GM08714 (cell line): ENCODE results near the gene GPD1.
A peak's percentile ranks its signal among the peaks of the same experiment; 100 is the strongest.

Source experiments
- H3K4me3 ChIP-seq: fragments of 200-500 bp; sonication (Bioruptor generic); 2 replicates; pipeline ENCODE4 v1.5.1; 2014; ENCODE audit warnings: mild to moderate bottlenecking, low read length, inconsistent platforms
- ZNF274 ChIP-seq: IDR thresholded peaks from 2 replicates; pipeline ENCODE4 v1.6.1; 2012; ENCODE audit warnings: mild to moderate bottlenecking, low read depth, low read length

The GPD1 gene

GRCh38 chr12:50083301-50083700 is 20.5 kb upstream of the GPD1 start:
- H3K4me3 ChIP-seq: no peak overlapping the region
- TF ChIP-seq ZNF274: no peak

- H3K4me3 ChIP-seq: peak overlapping the region; percentile 95
These were observed 19.4 kb upstream of the GPD1 start for GRCh38 chr12:50084409-50084774.

DNA sequence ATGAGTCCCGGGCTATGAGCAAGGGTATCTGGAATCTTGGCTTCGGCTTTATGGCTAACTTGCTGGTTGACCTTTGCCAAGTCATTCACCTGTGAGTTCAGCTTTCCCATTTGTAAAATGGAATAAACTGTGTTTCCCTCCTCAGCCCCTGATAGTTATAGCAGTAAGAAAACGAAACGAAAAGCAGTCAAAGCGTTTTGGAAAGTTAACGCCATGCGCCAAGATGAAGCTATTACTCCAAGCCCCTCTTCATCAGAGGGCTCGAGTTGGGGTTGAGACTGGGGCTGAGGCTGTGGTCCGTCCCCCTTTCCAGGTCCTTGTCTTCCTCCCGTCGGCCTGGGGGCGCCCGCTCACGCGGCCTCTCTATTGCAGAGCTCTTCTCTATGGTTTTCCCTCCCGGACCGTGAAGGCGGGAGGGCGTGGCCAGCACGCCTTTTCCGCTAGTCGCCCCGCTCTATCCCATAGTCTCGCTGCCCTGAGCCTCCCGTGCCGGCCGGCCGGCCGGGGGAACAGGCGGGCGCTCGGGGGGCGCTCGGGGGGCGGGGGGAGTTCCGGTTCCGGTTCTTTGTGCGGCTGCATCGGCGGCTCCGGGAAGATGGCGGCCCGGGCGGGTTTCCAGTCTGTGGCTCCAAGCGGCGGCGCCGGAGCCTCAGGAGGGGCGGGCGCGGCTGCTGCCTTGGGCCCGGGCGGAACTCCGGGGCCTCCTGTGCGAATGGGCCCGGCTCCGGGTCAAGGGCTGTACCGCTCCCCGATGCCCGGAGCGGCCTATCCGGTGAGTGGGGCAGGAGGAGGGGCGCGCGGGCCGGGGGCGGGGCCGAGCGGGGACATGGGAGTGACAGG is 18.8 kb upstream of the GPD1 start, which contains the start of gene SMARCD1:
Gene SMARCD1, plus strand, starts transcription at position 568 of the 840 bp plus-strand sequence. Its CDS starts 28 bp downstream, at position 596.
- TF ChIP-seq ZNF274: no peak
- H3K4me3 ChIP-seq: peak within 1 kb of the TSS; percentile 95

- peak overlapping the region; percentile 95 for H3K4me3 ChIP-seq
- no peak for TF ChIP-seq ZNF274
These were observed 18.2 kb upstream of the GPD1 start for GRCh38 chr12:50085615-50086072.

DNA sequence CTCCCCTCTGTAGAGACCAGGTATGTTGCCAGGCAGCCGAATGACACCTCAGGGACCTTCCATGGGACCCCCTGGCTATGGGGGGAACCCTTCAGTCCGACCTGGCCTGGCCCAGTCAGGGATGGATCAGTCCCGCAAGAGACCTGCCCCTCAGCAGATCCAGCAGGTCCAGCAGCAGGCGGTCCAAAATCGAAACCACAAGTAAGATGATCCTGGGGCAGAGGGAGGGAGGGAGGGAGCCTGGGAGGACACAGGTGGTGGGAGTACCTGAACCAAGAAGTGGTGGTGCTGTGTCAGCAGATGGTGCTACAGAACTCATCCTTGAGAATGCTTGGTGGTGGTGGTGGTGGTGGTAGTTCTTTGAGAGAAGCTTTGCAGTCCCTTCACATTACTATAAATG is 17.7 kb upstream of the GPD1 start:
- no peak for TF ChIP-seq ZNF274
- peak overlapping the region; percentile 95 for H3K4me3 ChIP-seq

DNA sequence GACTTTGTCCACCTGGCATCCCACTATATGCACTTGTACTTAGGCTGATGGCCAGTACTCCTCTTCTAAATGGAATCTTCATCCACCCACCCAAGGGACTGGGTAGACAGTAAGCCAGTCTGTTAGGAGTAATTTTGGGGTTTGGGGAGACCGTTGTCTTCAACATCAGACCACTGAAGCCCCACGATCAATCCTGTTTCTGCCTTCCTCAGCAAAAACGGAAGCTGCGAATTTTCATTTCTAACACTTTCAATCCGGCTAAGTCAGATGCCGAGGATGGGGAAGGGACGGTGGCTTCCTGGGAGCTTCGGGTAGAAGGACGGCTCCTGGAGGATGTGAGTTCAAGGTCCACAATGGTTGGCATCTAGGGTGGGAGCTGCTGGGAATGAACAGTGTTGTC is 16.7 kb upstream of the GPD1 start:
- TF ChIP-seq ZNF274: no peak
- H3K4me3 ChIP-seq: no peak overlapping the region

- H3K4me3 ChIP-seq: no peak overlapping the region
- no peak for TF ChIP-seq ZNF274
These were observed 15.8 kb upstream of the GPD1 start for GRCh38 chr12:50087995-50088394.

GRCh38 chr12:50088577-50089335 is 15.1 kb upstream of the GPD1 start:
- no peak overlapping the region for H3K4me3 ChIP-seq
- TF ChIP-seq ZNF274: no peak

GRCh38 chr12:50089730-50090129 is 14.1 kb upstream of the GPD1 start:
- no peak for TF ChIP-seq ZNF274

GRCh38 chr12:50090391-50090790 is 13.4 kb upstream of the GPD1 start:
- H3K4me3 ChIP-seq: no peak overlapping the region
- TF ChIP-seq ZNF274: no peak

More at GRCh38 chr12:50089730-50090129, 14.1 kb upstream of the GPD1 start:
- no peak overlapping the region for H3K4me3 ChIP-seq

- no peak overlapping the region for H3K4me3 ChIP-seq
- TF ChIP-seq ZNF274: no peak
These were observed 5.9 kb upstream of the GPD1 start for GRCh38 chr12:50097952-50098351.

GRCh38 chr12:50099302-50100008 is 4.4 kb upstream of the GPD1 start:
- TF ChIP-seq ZNF274: no peak
- no peak overlapping the region for H3K4me3 ChIP-seq

DNA sequence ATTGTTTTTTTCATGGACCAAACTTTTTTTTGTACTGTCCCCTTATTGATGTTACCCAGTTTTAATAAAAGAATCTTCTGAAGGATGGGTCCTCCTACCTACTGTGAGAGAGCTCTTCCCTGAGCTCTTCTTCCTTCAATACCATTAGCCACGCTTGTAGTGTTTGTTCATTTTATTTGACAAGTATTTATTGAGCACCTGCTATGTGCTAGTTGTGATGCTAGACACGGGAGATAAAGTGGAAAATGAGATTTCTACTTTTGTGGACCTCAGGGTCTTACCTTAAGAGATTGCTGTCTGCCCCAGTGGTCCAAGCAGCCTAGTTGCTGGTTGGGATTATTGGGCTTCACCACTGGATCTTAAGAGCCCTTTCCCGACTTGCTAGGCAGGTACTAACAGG is 3.2 kb upstream of the GPD1 start:
- TF ChIP-seq ZNF274: no peak
- no peak overlapping the region for H3K4me3 ChIP-seq

DNA sequence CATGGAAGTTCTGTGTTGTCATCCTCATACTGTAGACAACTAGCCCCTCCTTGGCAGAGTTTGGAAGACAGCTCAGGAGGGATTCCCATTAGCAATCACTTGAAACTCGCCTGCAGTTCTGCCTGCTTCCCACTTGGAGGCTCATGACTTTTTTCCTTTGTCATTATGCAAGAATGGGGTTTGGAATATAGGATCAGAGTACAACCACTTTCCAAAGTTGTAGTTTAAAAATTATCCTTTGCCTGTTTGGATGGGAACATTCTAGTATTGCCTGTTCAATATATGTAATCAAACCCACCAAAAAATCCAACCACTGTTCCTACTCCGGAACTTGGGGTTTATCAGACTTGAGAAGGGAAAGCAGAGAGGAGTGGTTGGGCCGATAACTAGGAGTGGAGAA is 2.1 kb upstream of the GPD1 start:
- TF ChIP-seq ZNF274: no peak
- H3K4me3 ChIP-seq: no peak overlapping the region

- no peak overlapping the region for H3K4me3 ChIP-seq
- TF ChIP-seq ZNF274: no peak
These were observed 1.7 kb upstream of the GPD1 start for GRCh38 chr12:50102131-50102531.
